Gastrocnemius medialis (tissue), 4 donors: ENCODE data around the gene BLVRA.
"Not testable (repeated sequence)": the region's sequence is repeated elsewhere in the genome, so short reads cannot be mapped to it uniquely, and the experiment has no call there.

Source experiments
- POLR2A ChIP-seq, 2 donors: fragments of 450-650 bp; IDR thresholded peaks; one replicate each; pipeline ENCODE4 v1.6.1; 2017; ENCODE audit warnings: antibody characterized with exemption in 2 of 2, mild to moderate bottlenecking in 2 of 2, moderate library complexity in 2 of 2
- TF ChIP-seq, protein P1 (sequence below), 5 experiments: fragments of 450-650 bp in 3 of 5; fragments of 200-600 bp in 2 of 5; sonication (generic) in 2 of 5; IDR thresholded peaks in 4 of 5; conservative IDR thresholded peaks in 1 of 5; 1 replicate in 4 of 5; 2 replicates in 1 of 5; pipeline ENCODE4 v1.5.1; 2016 to 2019; ENCODE audit warnings: antibody characterized with exemption in 5 of 5, mild to moderate bottlenecking in 3 of 5, moderate library complexity in 3 of 5

DNA sequence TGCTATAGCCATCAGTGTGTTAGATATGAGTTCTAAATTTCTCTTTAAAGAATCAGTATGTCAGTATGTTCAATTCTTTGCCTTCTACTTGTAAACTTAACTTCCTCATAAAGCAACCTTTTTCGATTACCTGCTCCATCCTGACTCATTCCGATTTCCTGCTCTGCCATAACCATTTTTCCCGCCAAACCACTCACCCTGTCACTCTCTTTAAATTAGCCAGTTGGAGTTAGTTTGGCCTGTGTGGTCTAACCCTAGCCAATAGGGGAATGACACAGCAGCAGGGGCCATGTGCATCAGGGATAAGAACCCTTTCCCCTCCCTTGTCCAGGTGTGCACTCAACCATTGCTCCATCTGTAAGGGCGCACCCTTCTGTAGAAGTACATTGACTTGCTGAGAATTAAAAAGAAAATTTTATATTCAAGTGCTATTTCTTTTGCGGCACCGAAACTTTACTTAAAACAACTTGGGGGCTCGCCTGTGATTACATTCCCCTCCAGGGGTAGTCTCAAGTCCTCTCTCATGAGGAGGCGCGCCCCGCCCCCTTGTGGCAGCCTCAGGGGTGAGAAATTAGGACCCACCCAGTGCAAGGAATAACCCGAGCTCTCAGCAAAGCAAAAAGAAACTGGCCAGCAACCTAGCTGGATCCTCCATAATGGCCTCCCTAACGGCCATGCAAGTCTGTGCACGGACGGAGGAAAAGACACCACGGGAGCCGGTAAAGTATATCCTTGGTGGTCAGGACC, 51.9 kb downstream of the BLVRA start:
- TF ChIP-seq POLR2A (IDR thresholded peaks at IDR 0.05) = not testable (repeated sequence)
- TF ChIP-seq, protein P1, sequence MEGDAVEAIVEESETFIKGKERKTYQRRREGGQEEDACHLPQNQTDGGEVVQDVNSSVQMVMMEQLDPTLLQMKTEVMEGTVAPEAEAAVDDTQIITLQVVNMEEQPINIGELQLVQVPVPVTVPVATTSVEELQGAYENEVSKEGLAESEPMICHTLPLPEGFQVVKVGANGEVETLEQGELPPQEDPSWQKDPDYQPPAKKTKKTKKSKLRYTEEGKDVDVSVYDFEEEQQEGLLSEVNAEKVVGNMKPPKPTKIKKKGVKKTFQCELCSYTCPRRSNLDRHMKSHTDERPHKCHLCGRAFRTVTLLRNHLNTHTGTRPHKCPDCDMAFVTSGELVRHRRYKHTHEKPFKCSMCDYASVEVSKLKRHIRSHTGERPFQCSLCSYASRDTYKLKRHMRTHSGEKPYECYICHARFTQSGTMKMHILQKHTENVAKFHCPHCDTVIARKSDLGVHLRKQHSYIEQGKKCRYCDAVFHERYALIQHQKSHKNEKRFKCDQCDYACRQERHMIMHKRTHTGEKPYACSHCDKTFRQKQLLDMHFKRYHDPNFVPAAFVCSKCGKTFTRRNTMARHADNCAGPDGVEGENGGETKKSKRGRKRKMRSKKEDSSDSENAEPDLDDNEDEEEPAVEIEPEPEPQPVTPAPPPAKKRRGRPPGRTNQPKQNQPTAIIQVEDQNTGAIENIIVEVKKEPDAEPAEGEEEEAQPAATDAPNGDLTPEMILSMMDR (IDR thresholded peaks at IDR 0.05 in 4 of 5, conservative IDR thresholded peaks at IDR 0.05 in 1 of 5) = peak; percentile 30 to 52 (median 41)
